OCI-LY3 (cell line): Measurements from ENCODE around the gene CDC37.

Experiments used
- CTCF ChIP-seq: fragments of 200-600, 300-600 bp; sonication (generic); IDR thresholded peaks from 2 replicates; pipeline ENCODE4 v1.5.1; 2014; ENCODE audit warnings: antibody characterized with exemption, low read length, low read depth
- EZH2phosphoT487 ChIP-seq: fragments of 200-600 bp; shearing (Covaris generic); IDR thresholded peaks from 2 replicates; pipeline ENCODE4 v1.6.1; 2018; ENCODE audit warnings: antibody characterized with exemption, mixed run types, low read depth

DNA sequence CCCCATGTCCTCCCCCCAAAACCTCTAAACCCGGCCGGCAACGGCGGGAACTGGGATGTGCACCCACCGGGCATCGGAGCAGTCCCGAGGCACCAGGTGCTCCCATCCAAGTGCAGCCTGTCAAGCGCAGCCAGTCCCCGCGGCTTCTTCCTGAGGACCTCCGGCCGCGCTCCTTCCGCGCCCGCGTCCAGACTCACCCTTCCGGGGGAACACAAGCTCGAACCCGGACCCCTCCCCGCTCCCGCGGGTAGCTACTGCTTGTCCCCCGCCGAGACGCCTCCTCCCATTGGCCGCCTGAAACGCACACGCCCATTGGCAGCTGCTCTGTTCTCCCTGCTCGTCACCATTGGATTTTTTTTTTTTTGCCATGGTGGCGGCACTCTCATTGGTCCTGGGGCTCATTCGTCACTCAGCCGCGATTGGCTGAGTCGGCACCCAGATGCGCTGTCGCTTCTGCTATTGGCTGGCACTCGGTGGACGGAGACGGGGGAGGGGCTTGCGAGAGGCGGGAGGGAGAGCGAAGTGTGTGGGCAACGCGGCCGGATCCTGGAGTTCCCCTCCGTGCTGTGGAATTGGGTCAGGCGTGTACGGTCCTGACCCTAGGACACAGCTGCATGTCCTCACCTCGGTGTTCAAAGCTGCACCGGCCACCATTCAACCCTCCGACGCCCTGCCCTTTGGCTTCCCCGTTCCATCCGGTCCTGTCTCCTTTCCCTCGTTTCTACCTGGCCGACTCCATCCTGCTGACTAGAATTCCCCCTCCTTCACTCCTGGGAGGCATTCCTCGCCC lies 22.8 kb downstream of the CDC37 start, which contains the start of gene TYK2:
- TF ChIP-seq CTCF (no peak), EZH2phosphoT487 (no peak)
